Mononuclear cell (primary cell): ENCODE results near the gene ILF2. TPM values are rescaled to one million over a fixed set of nuclear protein-coding genes. Genes with fewer than 3 reads are reported as not detected.
"Not testable (repeated sequence)": the region's sequence is repeated elsewhere in the genome, so short reads cannot be mapped to it uniquely, and the experiment has no call there.

Experiments
- H3K27me3 ChIP-seq: 2 replicates; pipeline ENCODE4 v1.6.0; 2011; ENCODE audit warnings: low read length, control low read depth; ENCODE audit not compliant: insufficient read depth
- H3K4me1 ChIP-seq: 2 replicates; pipeline ENCODE4 v1.5.1; 2011; ENCODE audit warnings: mild to moderate bottlenecking, low read length, control low read depth; ENCODE audit not compliant: insufficient read depth
- H3K4me3 ChIP-seq: 2 replicates; pipeline ENCODE4 v1.5.1; 2011; ENCODE audit warnings: mild to moderate bottlenecking, low read length, moderate library complexity
- H3K9me3 ChIP-seq: 2 replicates; pipeline ENCODE4 v1.5.1; 2011; ENCODE audit warnings: low read depth, mild to moderate bottlenecking, control low read depth, low read length
- total RNA-seq: library from RNA; depleted of rRNA; stranded (reverse); fragments of >200 nt; gene quantifications from one replicate; pipeline ENCODE4 v1.2.3, GENCODE V29; 2012

ILF2 gene
- total RNA-seq, 1 donor, result 138 TPM

DNA sequence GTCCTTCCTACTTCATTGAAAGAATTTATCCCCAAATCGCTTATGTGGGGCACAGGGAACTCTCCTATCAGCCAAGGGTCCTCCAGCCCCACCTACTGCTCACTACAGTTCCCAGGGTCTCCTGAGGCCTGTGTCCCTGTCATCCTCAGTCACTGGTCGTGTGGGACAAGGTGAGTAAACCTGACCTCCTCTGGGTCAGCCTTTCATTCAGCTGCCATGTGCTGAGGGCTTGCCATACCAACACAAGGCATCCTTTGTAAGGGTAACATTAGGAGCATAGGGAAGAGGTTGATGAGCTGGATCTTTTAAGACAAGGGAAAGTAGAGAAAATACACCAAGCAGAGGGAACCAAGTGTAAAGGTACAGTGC, 23.5 kb downstream of the ILF2 start:
- no peaks in the 10 kb centered on the region for H3K9me3 ChIP-seq
- no peaks in the 10 kb centered on the region for H3K27me3 ChIP-seq
- H3K4me1 ChIP-seq, result peaks cover 36% of the 10 kb centered on the region
- H3K4me3 ChIP-seq, result no peak overlapping the region

DNA sequence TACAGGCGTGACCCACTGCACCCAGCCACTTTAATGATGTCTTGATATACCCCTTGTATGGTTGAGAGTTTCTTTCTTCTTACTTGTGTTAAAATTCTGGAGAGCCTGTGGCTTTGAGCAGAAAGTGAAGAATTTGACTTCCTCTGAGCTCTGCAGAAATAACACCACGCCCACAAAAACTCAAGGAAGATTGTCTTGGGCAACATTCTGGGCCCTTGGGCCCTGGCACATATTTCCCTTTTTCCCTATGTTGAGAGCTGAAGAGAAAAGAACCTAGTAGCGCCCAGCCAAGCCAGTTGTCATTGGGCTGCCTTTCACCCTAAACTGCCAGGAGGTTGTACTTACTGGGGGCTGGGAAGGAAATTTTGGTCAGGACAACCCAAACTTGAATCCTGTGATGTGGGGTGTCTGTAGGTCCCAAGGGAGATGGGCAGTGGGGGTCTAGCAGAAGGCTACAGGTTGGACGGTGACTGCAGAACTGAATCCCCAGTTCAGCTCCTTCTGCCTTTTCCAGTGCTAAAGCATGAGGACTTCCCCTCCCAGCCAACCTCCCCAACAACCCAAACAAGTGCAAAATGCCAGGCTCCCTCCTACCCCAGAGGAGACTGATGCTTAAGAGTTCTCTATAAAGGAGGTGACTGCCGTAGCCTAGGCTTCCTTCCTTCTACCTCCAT, 24.0 kb downstream of the ILF2 start:
- Histone ChIP-seq H3K4me3 (no peak overlapping the region), H3K27me3 (no peaks in the 10 kb centered on the region), H3K4me1 (peaks cover 36% of the 10 kb centered on the region), H3K9me3 (no peaks in the 10 kb centered on the region)

DNA sequence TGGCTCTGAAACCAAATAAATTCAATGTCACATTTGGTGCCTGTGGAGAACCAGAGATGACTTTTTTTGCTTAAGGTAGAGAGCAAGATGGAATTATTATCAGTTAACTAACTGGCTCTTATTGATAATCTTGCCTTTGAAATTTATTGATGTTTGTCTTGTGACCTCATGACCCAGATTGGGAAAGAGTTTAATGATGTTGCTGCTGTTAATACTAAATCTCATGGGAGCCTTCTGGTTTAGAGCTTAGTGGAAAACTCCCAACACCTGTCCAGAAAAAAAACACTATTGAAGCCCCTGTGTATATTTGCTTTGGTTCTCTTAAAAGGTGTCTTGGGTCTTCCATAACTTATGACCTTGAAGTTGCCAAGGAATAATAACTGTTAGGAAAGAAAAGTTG, 27.0 kb downstream of the ILF2 start:
- peaks cover 32% of the 10 kb centered on the region for H3K4me1 ChIP-seq
- H3K4me3 ChIP-seq, result no peak overlapping the region
- H3K9me3 ChIP-seq, result no peaks in the 10 kb centered on the region
- no peaks in the 10 kb centered on the region for H3K27me3 ChIP-seq

GRCh38 chr1:153643100-153643499, 27.7 kb downstream of the ILF2 start:
- Histone ChIP-seq H3K27me3 (no peaks in the 10 kb centered on the region), H3K4me1 (peaks cover 32% of the 10 kb centered on the region), H3K9me3 (no peaks in the 10 kb centered on the region), H3K4me3 (no peak overlapping the region)

GRCh38 chr1:153642161-153642560, 28.6 kb downstream of the ILF2 start:
- Histone ChIP-seq H3K27me3 (no peaks in the 10 kb centered on the region), H3K9me3 (no peaks in the 10 kb centered on the region), H3K4me1 (peaks cover 28% of the 10 kb centered on the region), H3K4me3 (no peak overlapping the region)

- no peaks in the 10 kb centered on the region for H3K27me3 ChIP-seq
- H3K9me3 ChIP-seq, result no peaks in the 10 kb centered on the region
- H3K4me1 ChIP-seq, result peaks cover 21% of the 10 kb centered on the region
- no peak overlapping the region for H3K4me3 ChIP-seq
These were observed 29.9 kb downstream of the ILF2 start for GRCh38 chr1:153640861-153641260.

- H3K4me3 ChIP-seq, H3K9me3 ChIP-seq, H3K27me3 ChIP-seq: not testable (repeated sequence)
- peaks cover 21% of the 10 kb centered on the region for H3K4me1 ChIP-seq
These were observed 30.6 kb downstream of the ILF2 start for GRCh38 chr1:153640213-153640612.

DNA sequence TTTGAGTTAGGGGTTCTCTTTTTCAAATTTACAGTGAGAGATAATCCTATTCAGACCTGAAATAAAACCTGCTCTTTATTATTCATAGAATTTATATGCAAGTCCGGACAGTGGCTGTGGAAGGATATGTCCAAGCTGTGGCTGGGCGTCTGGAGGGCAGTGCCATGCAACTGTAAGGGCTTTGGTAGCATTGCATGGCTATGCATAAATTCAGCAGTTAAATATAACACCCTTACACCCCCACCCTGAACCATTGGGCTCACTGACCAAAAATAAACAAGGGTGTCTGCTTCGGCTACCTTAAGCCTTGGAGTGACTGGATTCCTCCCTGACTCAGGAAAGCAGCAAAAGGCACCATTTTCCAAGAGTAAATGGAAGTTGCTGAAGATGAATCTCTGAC, 31.5 kb downstream of the ILF2 start:
- no peak overlapping the region for H3K4me3 ChIP-seq
- peaks cover 20% of the 10 kb centered on the region for H3K4me1 ChIP-seq
- H3K9me3 ChIP-seq, result no peaks in the 10 kb centered on the region
- H3K27me3 ChIP-seq, result no peaks in the 10 kb centered on the region

GRCh38 chr1:153638261-153638660, 32.5 kb downstream of the ILF2 start:
- Histone ChIP-seq H3K27me3 (no peaks in the 10 kb centered on the region), H3K9me3 (no peaks in the 10 kb centered on the region), H3K4me1 (peaks cover 24% of the 10 kb centered on the region), H3K4me3 (no peak overlapping the region)

DNA sequence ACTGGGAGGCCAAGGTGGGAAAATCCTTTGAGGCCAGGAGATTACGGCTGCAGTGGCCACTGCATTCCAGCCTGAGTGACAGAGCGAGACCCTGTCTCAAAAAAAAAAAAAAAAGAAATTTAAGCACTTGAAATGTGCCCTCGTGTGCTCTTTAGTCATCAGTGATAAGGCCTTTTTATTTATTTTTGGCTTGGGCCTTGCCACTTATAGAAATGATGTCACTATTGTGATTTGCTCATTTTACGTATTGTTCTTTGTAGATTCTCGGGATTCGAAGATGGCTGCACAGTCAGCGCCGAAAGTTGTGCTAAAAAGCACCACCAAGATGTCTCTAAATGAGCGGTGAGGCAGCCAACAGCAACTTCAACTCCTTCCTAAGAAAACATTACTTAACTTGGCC, 34.5 kb downstream of the ILF2 start:
- no peak overlapping the region for H3K4me3 ChIP-seq
- no peaks in the 10 kb centered on the region for H3K9me3 ChIP-seq
- peaks cover 28% of the 10 kb centered on the region for H3K4me1 ChIP-seq
- H3K27me3 ChIP-seq, result no peaks in the 10 kb centered on the region

DNA sequence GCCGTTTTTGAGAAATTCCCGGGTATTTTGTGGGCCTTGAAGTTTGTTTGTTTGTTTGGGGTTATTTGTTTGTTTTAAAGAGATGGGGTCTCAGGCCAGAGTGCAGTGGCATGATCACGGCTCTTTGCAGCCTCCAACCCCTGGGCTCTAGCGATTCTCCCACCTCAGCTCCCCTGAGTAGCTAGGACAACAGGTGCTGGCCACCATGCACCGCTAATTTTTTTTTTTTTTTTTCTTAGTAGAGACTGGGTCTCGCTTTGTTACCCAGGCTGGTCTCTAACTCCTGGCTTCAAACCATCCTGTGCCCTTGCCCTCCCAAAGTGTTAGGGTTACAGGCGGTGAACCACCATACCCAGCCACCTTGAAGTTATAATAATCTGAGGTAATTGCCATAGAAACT, 34.9 kb downstream of the ILF2 start:
- Histone ChIP-seq H3K27me3 (no peaks in the 10 kb centered on the region), H3K4me3 (no peak overlapping the region), H3K9me3 (no peaks in the 10 kb centered on the region), H3K4me1 (peaks cover 28% of the 10 kb centered on the region)

- Histone ChIP-seq H3K4me3 (peak within 1 kb of the TSS; percentile 61), H3K9me3 (no peaks in the 10 kb centered on the region), H3K4me1 (peaks cover 32% of the 10 kb centered on the region), H3K27me3 (no peaks in the 10 kb centered on the region)
These were observed 36.8 kb downstream of the ILF2 start, which contains the start of gene CHTOP for GRCh38 chr1:153633754-153634665. Gene CHTOP, plus strand, starts transcription at chr1:153634066. Its CDS starts 2,523 bp downstream, at chr1:153636589.

DNA sequence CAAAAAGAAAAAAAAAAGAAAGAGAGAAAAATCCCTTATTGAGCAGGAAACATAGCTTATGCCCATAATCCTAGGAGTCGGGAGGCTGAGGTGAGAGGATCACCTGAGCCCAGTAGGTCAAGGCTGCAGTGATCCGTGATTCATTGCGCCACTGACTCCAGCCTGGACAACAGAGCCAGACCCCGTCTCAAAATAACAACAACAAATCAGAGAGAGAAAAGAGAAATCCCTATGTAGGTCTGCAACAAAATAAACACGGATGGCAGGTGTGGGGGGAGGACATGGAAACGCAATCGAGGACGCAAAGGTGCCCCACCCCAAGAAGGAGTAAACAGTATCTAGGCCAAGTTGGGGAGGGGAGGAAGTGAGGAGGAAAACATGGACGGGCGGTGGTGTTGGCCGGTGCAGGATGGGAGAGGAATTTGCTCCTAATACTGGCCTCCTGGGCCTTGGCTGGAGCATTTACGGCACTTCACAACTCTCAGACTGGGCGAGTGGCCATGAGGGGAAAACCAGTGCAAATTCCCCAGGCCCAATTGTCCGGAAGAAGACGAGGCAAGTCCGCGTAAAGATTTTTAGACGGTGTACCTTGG, 37.5 kb downstream of the ILF2 start:
- Histone ChIP-seq H3K27me3 (no peaks in the 10 kb centered on the region), H3K9me3 (no peaks in the 10 kb centered on the region)

GRCh38 chr1:153631047-153632022, 39.5 kb downstream of the ILF2 start:
- Histone ChIP-seq H3K4me3 (no peak overlapping the region), H3K4me1 (peaks cover 30% of the 10 kb centered on the region), H3K9me3 (no peaks in the 10 kb centered on the region), H3K27me3 (no peaks in the 10 kb centered on the region)

More for the DNA sequence above, 37.5 kb downstream of the ILF2 start:
- H3K4me1 ChIP-seq, result peaks cover 32% of the 10 kb centered on the region
- peak overlapping the region; percentile 61 for H3K4me3 ChIP-seq
